Breast epithelium (tissue), 4 donors: ENCODE measurements around the gene OR8G5. TPM values are rescaled to one million over a fixed set of nuclear protein-coding genes. Genes with fewer than 3 reads are reported as not detected.

Source experiments
- DNase-seq, 2 donors: peaks; one replicate each; pipeline ENCODE4 v3.0.0-alpha.2; 2019; ENCODE audit warnings: low spot score in 2 of 2
- H3K27ac ChIP-seq, 2 donors: fragments of 200-600 bp; sonication (generic) in 1 of 2; one replicate each; pipeline ENCODE4 v1.5.1; 2016 to 2019; ENCODE audit warnings: mild to moderate bottlenecking in 1 of 2
- H3K27me3 ChIP-seq, 2 donors: fragments of 200-600 bp; sonication (generic) in 1 of 2; one replicate each; pipeline versions ENCODE4 v1.5.1 to v1.6.0; 2017 to 2019; ENCODE audit warnings: control low read depth in 1 of 2, mild to moderate bottlenecking in 1 of 2
- H3K36me3 ChIP-seq: fragments of 200-600 bp; one replicate; pipeline ENCODE4 v1.5.1; 2019
- H3K4me1 ChIP-seq, 2 donors: fragments of 200-600 bp; sonication (generic); one replicate each; pipeline ENCODE4 v1.5.1; 2016 to 2019; ENCODE audit warnings: control low read depth in 1 of 2
- H3K4me3 ChIP-seq, 3 donors: fragments of 200-600 bp; sonication (generic); 1 replicate in 2 of 3; 2 replicates in 1 of 3; pipeline ENCODE4 v1.5.1; 2016 to 2019; ENCODE audit warnings: mild to moderate bottlenecking in 3 of 3, moderate library complexity in 2 of 3
- H3K9me3 ChIP-seq, 2 donors: fragments of 200-600 bp; sonication (generic) in 1 of 2; one replicate each; pipeline ENCODE4 v1.5.1; 2016 to 2019; ENCODE audit warnings: control low read depth in 1 of 2
- CTCF ChIP-seq, 3 donors: fragments of 450-650 bp; IDR thresholded peaks; one replicate each; pipeline ENCODE4 v1.5.1; 2016 to 2017; ENCODE audit warnings: antibody characterized with exemption in 3 of 3, mild to moderate bottlenecking in 3 of 3, moderate library complexity in 3 of 3
- POLR2A ChIP-seq: fragments of 450-650 bp; IDR thresholded peaks from one replicate; pipeline ENCODE4 v1.6.1; 2016; ENCODE audit warnings: antibody characterized with exemption, mild to moderate bottlenecking, moderate library complexity
- POLR2AphosphoS5 ChIP-seq, 3 donors: sonication (generic); formaldehyde crosslinking; IDR thresholded peaks; one replicate each; pipeline ENCODE4 v1.6.1; 2017; ENCODE audit warnings: antibody characterized with exemption in 3 of 3
- intact Hi-C: fragments of 100-400 bp; cut with DNase I; formaldehyde crosslinking; loops from one replicate; pipeline ENCODE4 v1.15.1; 2023; ENCODE audit warnings: low total_unique reads
- total RNA-seq, 3 donors: library from RNA; depleted of rRNA; stranded (reverse); fragments of >200 nt; gene quantifications; one replicate each; pipeline ENCODE4 v1.1.0, GENCODE V29; 2016

OR8G5 gene
- total RNA-seq, 3 donors from 2014 or later, result not detected

- Histone ChIP-seq H3K4me3 (no peak overlapping the region), H3K27ac (no peak overlapping the region), H3K27me3 (no peaks in the 10 kb centered on the region), H3K36me3 (no peaks in the 10 kb centered on the region), H3K4me1 (no peaks in the 10 kb centered on the region), H3K9me3 (peaks cover 0 to 4% of the 10 kb centered on the region in 2 donors)
- TF ChIP-seq CTCF (IDR thresholded peaks at IDR 0.05), result no peak
- no peak for DNase-seq
- intact Hi-C loops, result no loop called here
These were observed 29.6 kb downstream of the OR8G5 start for GRCh38 chr11:124285610-124286344.

GRCh38 chr11:124294687-124295086, 38.5 kb downstream of the OR8G5 start:
- no peaks in the 10 kb centered on the region for H3K27me3 ChIP-seq

GRCh38 chr11:124296016-124296415, 39.8 kb downstream of the OR8G5 start:
- intact Hi-C loops, result no loop called here
- H3K27ac ChIP-seq, result no peak overlapping the region
- no peak overlapping the region for H3K4me3 ChIP-seq
- no peaks in the 10 kb centered on the region for H3K36me3 ChIP-seq
- H3K4me1 ChIP-seq, result no peaks in the 10 kb centered on the region
- no peaks in the 10 kb centered on the region for H3K27me3 ChIP-seq
- no peak for DNase-seq
- TF ChIP-seq POLR2A (no peak), POLR2AphosphoS5 (IDR thresholded peaks at IDR 0.05) (no peak), CTCF (IDR thresholded peaks at IDR 0.05) (no peak)
- H3K9me3 ChIP-seq, result peaks cover 0 to 4% of the 10 kb centered on the region in 2 donors

More at GRCh38 chr11:124294687-124295086, 38.5 kb downstream of the OR8G5 start:
- no peaks in the 10 kb centered on the region for H3K9me3 ChIP-seq
- H3K36me3 ChIP-seq, result no peaks in the 10 kb centered on the region
- intact Hi-C loops, result no loop called here
- TF ChIP-seq POLR2A, result no peak
- TF ChIP-seq POLR2AphosphoS5 (IDR thresholded peaks at IDR 0.05), result no peak
- no peak for TF ChIP-seq CTCF (IDR thresholded peaks at IDR 0.05)
- DNase-seq, result no peak
- H3K4me3 ChIP-seq, result no peak overlapping the region
- no peak overlapping the region for H3K27ac ChIP-seq
- no peaks in the 10 kb centered on the region for H3K4me1 ChIP-seq

- H3K36me3 ChIP-seq, result no peaks in the 10 kb centered on the region
- no peak overlapping the region for H3K27ac ChIP-seq
- no peak overlapping the region for H3K4me3 ChIP-seq
- DNase-seq, result no peak
- H3K4me1 ChIP-seq, result no peaks in the 10 kb centered on the region
- TF ChIP-seq POLR2A (no peak), POLR2AphosphoS5 (IDR thresholded peaks at IDR 0.05) (no peak), CTCF (IDR thresholded peaks at IDR 0.05) (no peak)
- peaks cover 0 to 4% of the 10 kb centered on the region in 2 donors for H3K9me3 ChIP-seq
- intact Hi-C loops, result no loop called here
- no peaks in the 10 kb centered on the region for H3K27me3 ChIP-seq
These were observed 41.7 kb downstream of the OR8G5 start for GRCh38 chr11:124297921-124298320.

- intact Hi-C loops, result no loop called here
- Histone ChIP-seq H3K4me1 (no peaks in the 10 kb centered on the region), H3K9me3 (peaks cover 0 to 4% of the 10 kb centered on the region in 2 donors), H3K4me3 (no peak overlapping the region), H3K27ac (no peak overlapping the region), H3K36me3 (no peaks in the 10 kb centered on the region), H3K27me3 (no peaks in the 10 kb centered on the region)
- TF ChIP-seq POLR2AphosphoS5 (IDR thresholded peaks at IDR 0.05), result no peak
- TF ChIP-seq POLR2A, result no peak
- no peak for TF ChIP-seq CTCF (IDR thresholded peaks at IDR 0.05)
- no peak for DNase-seq
These were observed 45.4 kb downstream of the OR8G5 start for GRCh38 chr11:124301548-124301947.
